Heart left ventricle (tissue), 16 donors: ENCODE measurements around the gene CAMSAP2. TPM values are rescaled to one million over a fixed set of nuclear protein-coding genes. Genes with fewer than 3 reads are reported as not detected.

Experiments used
- ATAC-seq, 4 donors: fragments of 200-7000 bp; cut with Tn5 transposase; one replicate each; pipeline ENCODE4 v1.9.1; 2020 to 2022; ENCODE audit warnings: moderate library complexity in 4 of 4, mild to moderate bottlenecking in 3 of 4, moderate number of reproducible peaks in 1 of 4
- DNase-seq, 5 donors: peaks; one replicate each; pipeline ENCODE4 v3.0.0-alpha.2; 2020
- H3K27ac ChIP-seq, 12 donors: fragments of 200-600 bp; sonication (generic) in 4 of 12; one replicate each; pipeline versions ENCODE4 v1.5.0 to v1.8.0; 2016 to 2022; ENCODE audit warnings: mild to moderate bottlenecking in 2 of 12
- H3K27me3 ChIP-seq, 9 donors: fragments of 200-600 bp; sonication (generic) in 2 of 9; one replicate each; pipeline versions ENCODE4 v1.5.1 to v1.8.0; 2016 to 2022; ENCODE audit warnings: mild to moderate bottlenecking in 3 of 9
- H3K36me3 ChIP-seq, 9 donors: fragments of 200-600 bp; sonication (generic) in 2 of 9; one replicate each; pipeline versions ENCODE4 v1.5.0 to v1.8.0; 2018 to 2022; ENCODE audit warnings: mild to moderate bottlenecking in 2 of 9
- H3K4me1 ChIP-seq, 12 donors: fragments of 200-600 bp; sonication (generic) in 4 of 12; one replicate each; pipeline versions ENCODE4 v1.5.0 to v1.8.0; 2016 to 2022; ENCODE audit warnings: mild to moderate bottlenecking in 3 of 12
- H3K4me3 ChIP-seq, 12 donors: fragments of 200-600 bp; sonication (generic) in 4 of 12; one replicate each; pipeline versions ENCODE4 v1.5.0 to v1.8.0; 2017 to 2022; ENCODE audit warnings: mild to moderate bottlenecking in 9 of 12, moderate library complexity in 4 of 12
- H3K9me3 ChIP-seq, 12 donors: fragments of 200-600 bp; sonication (generic) in 4 of 12; one replicate each; pipeline versions ENCODE4 v1.5.0 to v1.8.0; 2016 to 2022; ENCODE audit warnings: mild to moderate bottlenecking in 1 of 12
- CTCF ChIP-seq, 12 donors: fragments of 200-600 bp; sonication (generic) in 4 of 12; IDR thresholded peaks; one replicate each; pipeline versions ENCODE4 v1.5.0 to v1.8.0; 2018 to 2022; ENCODE audit warnings: antibody characterized with exemption in 12 of 12, mild to moderate bottlenecking in 5 of 12
- POLR2A ChIP-seq, 2 donors: fragments of 450-650 bp; IDR thresholded peaks; one replicate each; pipeline ENCODE4 v1.6.1; 2017; ENCODE audit warnings: antibody characterized with exemption in 2 of 2, mild to moderate bottlenecking in 2 of 2, moderate library complexity in 2 of 2
- WGBS, 4 donors: extraction: QIAGEN DNeasy Blood & Tissue Kit in 2 of 4; methylation state at CpG; one replicate each; pipeline versions ENCODE4 v1.1.5 to v1.1.7; 2013 to 2018; 5-methylcytosine and 5-hydroxymethylcytosine counted together
- intact Hi-C, 10 donors: fragments of 100-400 bp; cut with DNase I; formaldehyde crosslinking; loops; one replicate each; pipeline versions ENCODE4 v1.11.1 to v1.14.2; 2022
- polyA plus RNA-seq, 2 donors: library from polyadenylated mRNA; stranded (reverse); fragments of 200-250 nt; gene quantifications; one replicate each; pipeline ENCODE4 v1.2.3, GENCODE V29; 2013
- total RNA-seq, 9 donors: library from RNA; depleted of rRNA in 2 of 9; stranded (reverse); fragments of >200 nt in 2 of 9; fragmentation: NEBNext Ultra II Directional in 3 of 9; extraction: Animal tissue kit (Norgen Biotek cat#: 25700) in 3 of 9; gene quantifications; one replicate each; pipeline versions ENCODE4 v1.1.0 to v1.2.4, GENCODE V29; 2016 to 2023
- donor health status: ischemic (EF 13 %, LVEDD 7.1; RV severe dilation, severe dysfunction).
- donor health status: healthy with polysubstance abuse.
- donor health status: DM: no; HTN: yes; CAD: no.
- donor health status: DM: no; HTN: no; CAD: no.
- donor health status: ischemic (EF 25% LVEDD 6.9; RV normal size, moderate dysfunction).
- donor health status: ischemic (EF 25% LVEDD 5.7; RV mildly dilated, moderate dysfunction).
- donor health status: healthy.
- donor health status: DM: yes; HTN: yes; CAD: no.
- donor health status: ischemic (EF 35%, LVEDD 5.7; RV mildly dilated, moderate dysfunction).
- donor health status: nonischemic (EF 11% LVEDD 7.7; RV severe dilation, severe dysfunction).
- donor health status: DM: yes; HTN: yes; CAD: no.
- donor health status: PGD.
- donor health status: ischemic (EF 29% LVEDD 5.4; RV normal size, mild dysfunction).
- donor health status: nonischemic (EF 23%, LVEDD 6.1; RV moderate dilation, normal function).

Gene CAMSAP2
- total and polyA plus RNA-seq, 11 donors = 7.0 to 53.7 (median 36.1) TPM

- ATAC-seq (peak in 3 of 4 donors; percentile 16 to 27 (median 24)), DNase-seq (no peak)
- intact Hi-C loops = loop anchor here in 1 of 10 donors (10.0 kb wide), 1 partner anchor 178 kb away; no protein-coding TSS in a partner anchor
- H3K9me3 ChIP-seq = no peaks in the 10 kb centered on the region
- TF ChIP-seq POLR2A (IDR thresholded peaks at IDR 0.05) (no peak), CTCF (IDR thresholded peaks at IDR 0.05) (no peak)
- H3K27ac ChIP-seq = no peak overlapping the region
- peaks cover 0 to 16% (median 11%) of the 10 kb centered on the region in 9 donors for H3K36me3 ChIP-seq
- 35 to 46% (median 37%) methylated on average over 11 of the region's 11 CpGs for WGBS, 4 donors
- peaks cover 0 to 3% (median 0%) of the 10 kb centered on the region in 12 donors for H3K4me1 ChIP-seq
- H3K4me3 ChIP-seq = no peak overlapping the region
- peaks cover 0 to 34% (median 14%) of the 10 kb centered on the region in 9 donors for H3K27me3 ChIP-seq
These were observed 128.5 kb downstream of the CAMSAP2 start for GRCh38 chr1:200867018-200867811.

GRCh38 chr1:200869376-200869752, 130.7 kb downstream of the CAMSAP2 start:
- no peak overlapping the region for H3K27ac ChIP-seq
- H3K36me3 ChIP-seq = no peaks in the 10 kb centered on the region
- 70 to 80% (median 74%) methylated on average over 5 of the region's 5 CpGs for WGBS, 4 donors
- H3K9me3 ChIP-seq = no peaks in the 10 kb centered on the region
- DNase-seq (no peak), ATAC-seq (no peak)
- peaks cover 18 to 56% (median 35%) of the 10 kb centered on the region in 9 donors for H3K27me3 ChIP-seq
- intact Hi-C loops = loop anchor here in 1 of 10 donors (10.0 kb wide), 1 partner anchor 175 kb away; no protein-coding TSS in a partner anchor
- TF ChIP-seq CTCF (IDR thresholded peaks at IDR 0.05) = no peak
- TF ChIP-seq POLR2A (IDR thresholded peaks at IDR 0.05) = no peak
- no peak overlapping the region for H3K4me3 ChIP-seq
- H3K4me1 ChIP-seq = peaks cover 3 to 15% (median 11%) of the 10 kb centered on the region in 12 donors

GRCh38 chr1:200869753-200870391, 131.2 kb downstream of the CAMSAP2 start:
- Histone ChIP-seq H3K36me3 (no peaks in the 10 kb centered on the region), H3K27me3 (peaks cover 18 to 61% (median 39%) of the 10 kb centered on the region in 9 donors), H3K9me3 (no peaks in the 10 kb centered on the region), H3K4me1 (peaks cover 3 to 15% (median 11%) of the 10 kb centered on the region in 12 donors), H3K27ac (no peak overlapping the region), H3K4me3 (no peak overlapping the region)
- ATAC-seq (no peak), DNase-seq (no peak)
- TF ChIP-seq CTCF (IDR thresholded peaks at IDR 0.05) = no peak
- TF ChIP-seq POLR2A (IDR thresholded peaks at IDR 0.05) = no peak
- intact Hi-C loops = loop anchor here in 1 of 10 donors (10.0 kb wide), 1 partner anchor 175 kb away; no protein-coding TSS in a partner anchor
- WGBS, 4 donors = 85 to 93% (median 91%) methylated on average over 5 to 9 of the region's 9 CpGs
